Esophagus muscularis mucosa (tissue), 3 donors: ENCODE data around the gene FMN2.

Experiments
- CTCF ChIP-seq, 3 experiments: fragments of 200-600 bp in 2 of 3; fragments of 450-650 bp in 1 of 3; sonication (generic) in 2 of 3; IDR thresholded peaks; one replicate each; pipeline ENCODE4 v1.5.1; 2017 to 2019; ENCODE audit warnings: antibody characterized with exemption in 3 of 3, mild to moderate bottlenecking in 2 of 3, moderate library complexity in 1 of 3
- EP300 ChIP-seq: sonication (generic); formaldehyde crosslinking; IDR thresholded peaks from one replicate; pipeline ENCODE4 v1.6.1; 2017; ENCODE audit warnings: antibody characterized with exemption

GRCh38 chr1:240128366-240128765 lies 36.7 kb downstream of the FMN2 start:
- TF ChIP-seq CTCF (IDR thresholded peaks at IDR 0.05) (no peak), EP300 (no peak)
